SH-SY5Y (cell line): Measurements from ENCODE around the gene PPP1R7.

Experiments used
- GATA2 ChIP-seq: IDR thresholded peaks from 2 replicates; pipeline ENCODE4 v1.6.1; 2011; ENCODE audit warnings: mild to moderate bottlenecking, low read depth, low read length
- GATA3 ChIP-seq: IDR thresholded peaks from 2 replicates; pipeline ENCODE4 v1.6.1; 2011; ENCODE audit warnings: low read depth, mild to moderate bottlenecking, low read length, moderate library complexity

DNA sequence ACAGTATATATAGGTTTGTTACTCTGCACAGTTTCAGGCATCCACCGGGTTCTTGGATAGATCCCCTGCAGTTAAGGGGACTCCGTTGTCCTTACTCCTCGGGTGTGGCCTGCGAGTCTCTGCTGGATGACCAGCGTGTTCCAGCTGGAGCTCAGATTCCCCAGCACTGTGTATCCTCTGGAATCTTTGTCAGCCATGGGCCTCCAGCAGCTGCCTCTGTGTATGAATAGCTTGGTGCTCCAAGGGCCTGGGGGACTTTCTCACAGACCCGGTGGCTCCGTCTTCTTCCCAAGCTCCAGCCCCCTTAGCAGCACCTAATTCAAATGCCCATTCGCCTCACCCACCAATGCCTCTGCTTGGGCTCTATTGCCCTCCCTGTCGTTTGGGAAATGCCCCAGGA lies 44.5 kb downstream of the PPP1R7 start:
- TF ChIP-seq GATA2 (no peak), GATA3 (no peak)
